Coronary artery (tissue), 2 donors: ENCODE measurements around the gene ITGB8.

ENCODE experiments used
- DNase-seq: peaks from one replicate; pipeline ENCODE4 v3.0.0-alpha.2; 2017; ENCODE audit warnings: low spot score
- H3K27ac ChIP-seq, 2 donors: fragments of 200-600 bp; sonication (generic); one replicate each; pipeline ENCODE4 v1.5.1; 2016 to 2019
- H3K4me3 ChIP-seq: fragments of 200-600 bp; sonication (generic); 2 replicates; pipeline ENCODE4 v1.5.1; 2016; ENCODE audit warnings: mild to moderate bottlenecking, moderate library complexity
- CTCF ChIP-seq: fragments of 200-600 bp; sonication (generic); IDR thresholded peaks from one replicate; pipeline ENCODE4 v1.5.1; 2019; ENCODE audit warnings: antibody characterized with exemption

Gene ITGB8

GRCh38 chr7:20348125-20348807, 17.6 kb downstream of the ITGB8 start:
- no peak for TF ChIP-seq CTCF
- no peak for DNase-seq

DNA sequence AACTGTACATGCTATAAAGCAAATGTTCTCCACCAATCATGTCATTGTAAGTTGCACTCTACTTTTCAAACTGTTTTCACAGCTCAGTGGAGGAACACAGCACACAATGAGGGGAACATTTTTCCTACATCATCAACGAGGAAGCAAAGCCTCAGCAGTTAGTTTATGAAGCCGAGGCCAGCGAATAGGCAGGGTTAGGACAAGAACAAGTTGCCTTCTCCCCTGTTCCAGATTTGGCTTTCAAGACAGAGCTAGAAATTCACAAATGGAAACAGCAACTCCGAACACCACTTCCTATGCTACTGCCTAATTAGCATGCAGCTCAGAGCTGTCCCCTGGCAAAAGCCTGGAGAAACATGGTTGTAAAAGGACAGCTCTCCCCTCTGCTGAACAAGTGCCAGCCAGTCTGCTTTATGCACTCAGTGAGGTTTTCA, 19.8 kb downstream of the ITGB8 start:
- H3K4me3 ChIP-seq: peak overlapping the region; percentile 40
- DNase-seq: no peak
- no peak for TF ChIP-seq CTCF

More at GRCh38 chr7:20348125-20348807, 17.6 kb downstream of the ITGB8 start:
- Histone ChIP-seq H3K27ac (no peak overlapping the region), H3K4me3 (no peak overlapping the region)

DNA sequence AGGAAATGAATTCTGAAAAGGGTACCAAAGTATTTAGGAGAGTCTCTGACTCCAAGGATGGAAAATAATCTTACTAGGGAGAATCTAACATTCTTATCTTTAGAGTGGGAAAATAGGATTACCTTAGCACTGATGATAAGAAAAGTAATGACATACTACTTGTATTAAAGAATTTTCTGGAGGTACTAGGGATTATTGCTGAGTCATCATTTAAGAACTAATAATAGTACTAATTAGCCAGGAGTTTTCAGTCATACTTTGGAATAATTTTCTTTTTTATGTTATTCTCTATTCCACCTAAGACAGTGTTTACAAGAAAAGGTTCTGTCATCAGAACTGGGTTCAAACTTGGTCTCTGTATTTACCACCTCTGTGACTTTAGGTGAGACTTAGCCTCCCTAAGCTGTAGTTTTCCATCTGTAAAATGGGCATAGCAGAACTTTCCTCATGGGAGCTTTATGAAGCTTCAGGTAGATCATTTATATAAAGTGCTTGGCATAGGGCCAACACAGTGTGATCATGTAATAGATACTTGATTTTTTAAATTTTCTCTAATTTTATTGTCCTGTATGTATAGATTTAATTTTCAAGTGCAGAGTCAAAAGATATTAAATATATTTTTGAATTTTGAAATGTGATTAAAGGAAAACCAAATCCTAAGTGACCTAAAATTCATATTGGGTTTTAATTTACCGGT, 20.4 kb downstream of the ITGB8 start:
- peak overlapping the region; percentile 19 to 73 for H3K27ac ChIP-seq
- no peak for TF ChIP-seq CTCF
- no peak for DNase-seq
- peak overlapping the region; percentile 40 for H3K4me3 ChIP-seq

More for the DNA sequence above, 19.8 kb downstream of the ITGB8 start:
- peak overlapping the region; percentile 19 to 73 for H3K27ac ChIP-seq

DNA sequence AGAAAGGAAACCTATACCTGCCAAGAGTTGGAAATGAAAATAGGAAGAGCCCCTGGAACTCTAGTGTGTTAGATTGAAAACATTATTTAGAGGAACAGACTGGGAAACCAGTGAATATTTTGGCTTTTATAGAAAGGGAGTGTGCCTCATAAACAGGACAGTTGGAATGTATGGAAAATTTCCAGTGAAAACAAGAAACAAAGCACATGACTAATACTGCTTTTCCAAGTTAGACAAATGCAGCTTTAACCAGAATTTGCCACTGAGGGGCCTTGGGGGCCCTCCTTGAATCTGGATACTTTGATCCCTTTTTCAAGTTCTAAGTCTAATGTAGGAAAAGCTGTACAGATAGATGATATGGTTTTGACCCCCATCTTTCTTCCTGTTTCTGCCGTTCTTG, 21.2 kb downstream of the ITGB8 start:
- no peak for DNase-seq
- Histone ChIP-seq H3K4me3 (peak overlapping the region; percentile 12), H3K27ac (peak overlapping the region; percentile 35 to 54)
- no peak for TF ChIP-seq CTCF

GRCh38 chr7:20352573-20353306, 22.0 kb downstream of the ITGB8 start:
- Histone ChIP-seq H3K27ac (peak overlapping the region in 1 of 2 donors; percentile 54), H3K4me3 (no peak overlapping the region)
- no peak for DNase-seq
- TF ChIP-seq CTCF: no peak

DNA sequence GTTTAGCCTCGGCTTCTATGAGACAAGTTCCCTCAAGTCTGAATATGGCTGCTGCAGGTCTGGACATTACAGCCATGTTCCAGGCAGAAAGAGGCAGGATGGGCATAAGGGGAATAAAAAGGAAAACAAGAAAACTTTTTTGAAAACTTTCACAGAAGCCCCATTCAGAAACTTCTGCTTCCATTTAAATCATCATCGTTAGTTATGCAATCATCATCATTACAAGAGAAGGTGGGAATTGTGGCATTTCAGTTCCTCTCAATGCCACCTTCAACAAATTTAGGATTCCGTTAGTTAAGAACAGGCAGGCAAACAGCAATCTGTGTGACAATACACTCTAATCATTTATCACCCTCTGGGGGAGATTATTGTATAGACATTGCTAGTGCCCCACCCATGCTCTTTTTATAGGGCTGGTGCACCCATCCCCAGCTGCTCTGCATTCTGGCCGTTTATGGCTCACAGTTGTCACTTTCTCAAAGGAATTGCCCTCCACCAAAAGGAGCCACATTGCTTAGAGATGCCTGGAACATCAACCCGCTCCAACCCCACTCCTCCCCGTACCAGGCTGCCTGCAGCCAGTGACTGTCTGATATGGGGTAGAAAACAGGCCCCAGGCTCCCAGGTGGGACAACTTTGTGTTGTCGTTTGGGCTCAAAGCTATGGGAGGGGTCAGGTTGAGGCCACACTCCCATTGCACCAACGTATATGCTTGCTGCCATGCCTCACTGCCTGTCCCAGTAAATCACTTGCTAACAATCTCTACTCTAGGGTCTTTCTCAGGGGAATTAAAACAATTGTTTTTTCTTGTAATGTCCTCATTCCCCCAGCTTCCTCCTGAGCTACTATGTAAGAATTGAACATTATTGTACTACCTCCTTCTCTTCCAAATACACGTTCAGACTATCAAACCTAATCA, 24.2 kb downstream of the ITGB8 start:
- no peak for TF ChIP-seq CTCF
- no peak for DNase-seq
- Histone ChIP-seq H3K4me3 (no peak overlapping the region), H3K27ac (no peak overlapping the region)
